SK-N-SH treated with all-trans-retinoic acid at 6 μM for 48 hours (cell line): ENCODE data around the gene MYH14.
A peak's percentile ranks its signal among the peaks of the same experiment; 100 is the strongest.
"Not testable (repeated sequence)": the region's sequence is repeated elsewhere in the genome, so short reads cannot be mapped to it uniquely, and the experiment has no call there.

Experiments
- ATAC-seq: fragments of 200-7000 bp; cut with Tn5 transposase; 3 replicates; pipeline ENCODE4 v1.9.1; 2020; ENCODE audit warnings: mild to moderate bottlenecking, moderate library complexity
- ARNTL ChIP-seq: fragments of 450-650 bp; formaldehyde crosslinking; IDR thresholded peaks from 2 replicates; pipeline ENCODE4 v1.5.0; 2020; ENCODE audit warnings: low read depth, mild to moderate bottlenecking, moderate library complexity, borderline replicate concordance
- CREB5 ChIP-seq: fragments of 250-450 bp; sonication (Bioruptor Pico); IDR thresholded peaks from 2 replicates; pipeline ENCODE4 v1.5.1; 2020; ENCODE audit warnings: low read depth, mild to moderate bottlenecking, moderate library complexity
- CSRNP3 ChIP-seq: fragments of 250-450 bp; sonication (Bioruptor Pico); IDR thresholded peaks from 2 replicates; pipeline ENCODE4 v1.5.1; 2021; ENCODE audit warnings: mild to moderate bottlenecking, moderate library complexity
- ESRRG ChIP-seq: fragments of 250-450 bp; sonication (Bioruptor Pico); IDR thresholded peaks from 2 replicates; pipeline ENCODE4 v1.6.1; 2021; ENCODE audit warnings: mild to moderate bottlenecking
- GLIS3 ChIP-seq: fragments of 250-450 bp; sonication (Bioruptor Pico); IDR thresholded peaks from 2 replicates; pipeline ENCODE4 v1.5.0; 2020; ENCODE audit warnings: mild to moderate bottlenecking, moderate library complexity
- ISL1 ChIP-seq: fragments of 250-450 bp; sonication (Bioruptor Pico); IDR thresholded peaks from 2 replicates; pipeline ENCODE4 v2.1.2; 2022; ENCODE audit warnings: mild to moderate bottlenecking, moderate library complexity
- OSR1 ChIP-seq: fragments of 250-450 bp; sonication (Bioruptor Pico); IDR thresholded peaks from 2 replicates; pipeline ENCODE4 v1.8.0; 2022; ENCODE audit warnings: moderate library complexity, mild to moderate bottlenecking, inconsistent platforms
- POU6F1 ChIP-seq: fragments of 250-450 bp; sonication (Bioruptor Pico); IDR thresholded peaks from 2 replicates; pipeline ENCODE4 v1.8.0; 2021; ENCODE audit warnings: low read depth, mild to moderate bottlenecking, moderate library complexity, borderline replicate concordance
- PPARA ChIP-seq: fragments of 250-450 bp; sonication (Bioruptor Pico); IDR thresholded peaks from 2 replicates; pipeline ENCODE4 v1.5.0; 2020; ENCODE audit warnings: mild to moderate bottlenecking, borderline replicate concordance
- RARB ChIP-seq: fragments of 250-450 bp; sonication (Bioruptor Pico); IDR thresholded peaks from 2 replicates; pipeline ENCODE4 v1.8.0; 2021; ENCODE audit warnings: mild to moderate bottlenecking, moderate library complexity
- SNAI2 ChIP-seq: fragments of 250-450 bp; sonication (Bioruptor Pico); IDR thresholded peaks from 2 replicates; pipeline ENCODE4 v1.5.0; 2020; ENCODE audit warnings: mild to moderate bottlenecking, moderate library complexity
- TCF4 ChIP-seq: fragments of 250-450 bp; sonication (Bioruptor Pico); IDR thresholded peaks from 2 replicates; pipeline ENCODE4 v1.8.0; 2021; ENCODE audit warnings: mild to moderate bottlenecking, moderate library complexity, borderline replicate concordance
- TOX ChIP-seq: fragments of 250-450 bp; sonication (Bioruptor Pico); IDR thresholded peaks from 2 replicates; pipeline ENCODE4 v1.8.0; 2021; ENCODE audit warnings: mild to moderate bottlenecking, moderate library complexity, borderline replicate concordance
- ZC3H10 ChIP-seq: fragments of 250-450 bp; sonication (Bioruptor Pico); IDR thresholded peaks from 2 replicates; pipeline ENCODE4 v1.5.1; 2021; ENCODE audit warnings: mild to moderate bottlenecking, moderate library complexity
- ZFP3 ChIP-seq: fragments of 250-450 bp; sonication (Bioruptor Pico); IDR thresholded peaks from 2 replicates; pipeline ENCODE4 v1.5.0; 2020; ENCODE audit warnings: mild to moderate bottlenecking, moderate library complexity
- ZFP30 ChIP-seq: fragments of 450-650 bp; formaldehyde crosslinking; IDR thresholded peaks from 2 replicates; pipeline ENCODE4 v1.5.0; 2022; ENCODE audit warnings: mild to moderate bottlenecking, moderate library complexity
- ZNF565 ChIP-seq: fragments of 450-650 bp; formaldehyde crosslinking; conservative IDR thresholded peaks from 2 replicates; pipeline ENCODE4 v1.5.0; 2020; ENCODE audit warnings: low read depth, mild to moderate bottlenecking, moderate library complexity
- ZNF70 ChIP-seq: fragments of 450-650 bp; formaldehyde crosslinking; IDR thresholded peaks from 2 replicates; pipeline ENCODE4 v1.5.0; 2020; ENCODE audit warnings: mild to moderate bottlenecking, moderate library complexity
- ZNF8 ChIP-seq: fragments of 450-650 bp; formaldehyde crosslinking; IDR thresholded peaks from 2 replicates; pipeline ENCODE4 v1.5.0; 2020; ENCODE audit warnings: mild to moderate bottlenecking, moderate library complexity
- TF ChIP-seq, protein P1 (sequence below): fragments of 250-450 bp; sonication (Bioruptor Pico); IDR thresholded peaks from 2 replicates; pipeline ENCODE4 v1.8.0; 2020; ENCODE audit warnings: mild to moderate bottlenecking, moderate library complexity, borderline replicate concordance

The MYH14 gene

DNA sequence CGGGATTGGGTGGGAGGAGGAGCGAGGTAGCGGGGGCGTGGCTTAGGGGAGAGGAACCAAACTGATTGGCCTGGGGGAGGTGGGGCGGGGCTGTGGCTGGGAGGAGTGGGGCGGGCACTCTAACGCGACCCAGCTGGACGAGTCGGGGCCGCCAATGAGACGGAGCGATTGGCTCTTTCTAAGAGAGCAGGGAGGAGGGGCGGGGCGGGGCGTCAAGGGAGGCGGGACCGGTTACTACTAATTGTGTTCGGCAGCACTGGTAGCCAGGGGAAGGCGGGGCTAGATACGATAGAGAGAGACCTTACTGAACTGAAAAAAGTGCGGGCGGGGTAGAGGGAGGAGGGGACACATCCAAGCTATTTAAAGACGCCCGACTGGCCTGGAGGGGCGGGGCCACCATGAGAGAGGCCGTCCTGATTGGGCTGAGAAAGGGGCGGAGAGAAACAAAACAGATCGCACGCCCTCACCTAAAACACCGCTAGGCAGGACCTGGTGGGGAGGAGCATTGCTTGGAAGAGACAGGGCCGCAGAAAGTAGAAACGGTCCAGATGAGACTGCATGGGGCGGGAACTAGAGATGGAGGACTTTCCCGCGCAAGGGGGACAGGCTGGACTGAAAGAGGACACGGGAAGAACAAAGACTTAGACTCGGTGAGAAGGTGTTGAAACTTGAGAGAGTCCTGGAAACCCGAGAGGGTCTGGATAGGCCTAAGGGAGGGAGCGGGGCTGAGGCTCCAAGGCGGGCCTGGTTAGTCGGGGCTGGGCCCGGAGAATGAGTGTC is 125.9 kb downstream of the MYH14 start, which contains the start of gene KCNC3:
Gene KCNC3 (minus strand): TSS at position 232 of the 780 bp plus-strand sequence. CDS start 295 bp downstream, outside the sequence.
- ATAC-seq, result peak; percentile 81
- no peak for TF ChIP-seq ZFP3 (CRISPR knock-in tag)
- no peak for TF ChIP-seq POU6F1 (CRISPR knock-in tag)
- TF ChIP-seq ZFP30 (CRISPR knock-in tag), result no peak
- TF ChIP-seq TCF4 (CRISPR knock-in tag), result no peak

DNA sequence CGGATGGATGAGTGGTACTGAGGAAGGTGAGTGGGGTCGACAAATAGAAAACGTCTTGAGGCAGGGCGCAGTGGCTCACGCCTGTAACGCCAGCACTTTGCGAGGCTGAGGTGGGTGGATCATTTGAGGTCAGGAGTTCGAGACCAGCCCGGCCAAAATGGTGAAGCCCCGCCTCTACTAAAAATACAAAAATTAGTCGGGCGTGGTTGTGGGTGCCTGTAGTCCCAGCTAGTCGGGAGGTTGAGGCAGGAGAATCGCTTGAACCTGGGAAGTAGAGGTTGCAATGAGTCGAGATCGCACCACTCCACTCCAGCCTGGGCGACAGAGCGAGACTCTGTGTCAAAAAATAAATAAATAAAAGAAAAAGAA is 126.5 kb downstream of the MYH14 start:
- not testable (repeated sequence) for ATAC-seq

GRCh38 chr19:50330365-50331078 is 127.1 kb downstream of the MYH14 start:
- peak; percentile 74 for ATAC-seq
- no peak for TF ChIP-seq ARNTL (CRISPR knock-in tag)
- TF ChIP-seq ZFP3 (CRISPR knock-in tag), result no peak

GRCh38 chr19:50331221-50331993 is 128.0 kb downstream of the MYH14 start:
- TF ChIP-seq CSRNP3, result no peak
- no peak for TF ChIP-seq ESRRG
- TF ChIP-seq ARNTL (CRISPR knock-in tag), result no peak
- TF ChIP-seq ISL1 (CRISPR knock-in tag), result no peak
- no peak for TF ChIP-seq ZNF8 (CRISPR knock-in tag)
- TF ChIP-seq TOX, result no peak
- TF ChIP-seq ZFP30 (CRISPR knock-in tag), result no peak
- TF ChIP-seq PPARA (CRISPR knock-in tag), result no peak
- no peak for TF ChIP-seq RARB (CRISPR knock-in tag)
- no peak for TF ChIP-seq GLIS3 (CRISPR knock-in tag)
- TF ChIP-seq, protein P1, sequence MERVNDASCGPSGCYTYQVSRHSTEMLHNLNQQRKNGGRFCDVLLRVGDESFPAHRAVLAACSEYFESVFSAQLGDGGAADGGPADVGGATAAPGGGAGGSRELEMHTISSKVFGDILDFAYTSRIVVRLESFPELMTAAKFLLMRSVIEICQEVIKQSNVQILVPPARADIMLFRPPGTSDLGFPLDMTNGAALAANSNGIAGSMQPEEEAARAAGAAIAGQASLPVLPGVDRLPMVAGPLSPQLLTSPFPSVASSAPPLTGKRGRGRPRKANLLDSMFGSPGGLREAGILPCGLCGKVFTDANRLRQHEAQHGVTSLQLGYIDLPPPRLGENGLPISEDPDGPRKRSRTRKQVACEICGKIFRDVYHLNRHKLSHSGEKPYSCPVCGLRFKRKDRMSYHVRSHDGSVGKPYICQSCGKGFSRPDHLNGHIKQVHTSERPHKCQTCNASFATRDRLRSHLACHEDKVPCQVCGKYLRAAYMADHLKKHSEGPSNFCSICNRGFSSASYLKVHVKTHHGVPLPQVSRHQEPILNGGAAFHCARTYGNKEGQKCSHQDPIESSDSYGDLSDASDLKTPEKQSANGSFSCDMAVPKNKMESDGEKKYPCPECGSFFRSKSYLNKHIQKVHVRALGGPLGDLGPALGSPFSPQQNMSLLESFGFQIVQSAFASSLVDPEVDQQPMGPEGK (CRISPR knock-in tag), result no peak
- TF ChIP-seq ZNF565, result no peak
- TF ChIP-seq ZFP3 (CRISPR knock-in tag), result no peak
- TF ChIP-seq SNAI2 (CRISPR knock-in tag), result no peak
- TF ChIP-seq OSR1 (CRISPR knock-in tag), result no peak
- TF ChIP-seq CREB5 (CRISPR knock-in tag), result no peak
- TF ChIP-seq, all 23 proteins: peak for 0
- ATAC-seq, result no peak

- ATAC-seq, result no peak
- no peak for TF ChIP-seq ARNTL (CRISPR knock-in tag)
- TF ChIP-seq ISL1 (CRISPR knock-in tag), result no peak
- TF ChIP-seq PPARA (CRISPR knock-in tag), result no peak
- TF ChIP-seq CREB5 (CRISPR knock-in tag), result no peak
- TF ChIP-seq ZFP3 (CRISPR knock-in tag), result no peak
- no peak for TF ChIP-seq TCF4 (CRISPR knock-in tag)
- TF ChIP-seq ZNF8 (CRISPR knock-in tag), result no peak
- no peak for TF ChIP-seq SNAI2 (CRISPR knock-in tag)
- TF ChIP-seq ZFP30 (CRISPR knock-in tag), result no peak
- TF ChIP-seq ESRRG, result no peak
- no peak for TF ChIP-seq ZNF70
- no peak for TF ChIP-seq ZC3H10 (CRISPR knock-in tag)
- no peak for TF ChIP-seq TOX
Measured at GRCh38 chr19:50331994-50332243, 128.5 kb downstream of the MYH14 start.
